ENCODE results near the gene HNRNPLL. TPM values are rescaled to one million over a fixed set of nuclear protein-coding genes. Genes with fewer than 3 reads are reported as not detected.

HNRNPLL gene
- total RNA-seq, 3 donors from 2014 or later (not counting 1 experiment from before 2014, with no cell fraction given), result 7.3 to 18.4 (median 8.8) TPM

DNA sequence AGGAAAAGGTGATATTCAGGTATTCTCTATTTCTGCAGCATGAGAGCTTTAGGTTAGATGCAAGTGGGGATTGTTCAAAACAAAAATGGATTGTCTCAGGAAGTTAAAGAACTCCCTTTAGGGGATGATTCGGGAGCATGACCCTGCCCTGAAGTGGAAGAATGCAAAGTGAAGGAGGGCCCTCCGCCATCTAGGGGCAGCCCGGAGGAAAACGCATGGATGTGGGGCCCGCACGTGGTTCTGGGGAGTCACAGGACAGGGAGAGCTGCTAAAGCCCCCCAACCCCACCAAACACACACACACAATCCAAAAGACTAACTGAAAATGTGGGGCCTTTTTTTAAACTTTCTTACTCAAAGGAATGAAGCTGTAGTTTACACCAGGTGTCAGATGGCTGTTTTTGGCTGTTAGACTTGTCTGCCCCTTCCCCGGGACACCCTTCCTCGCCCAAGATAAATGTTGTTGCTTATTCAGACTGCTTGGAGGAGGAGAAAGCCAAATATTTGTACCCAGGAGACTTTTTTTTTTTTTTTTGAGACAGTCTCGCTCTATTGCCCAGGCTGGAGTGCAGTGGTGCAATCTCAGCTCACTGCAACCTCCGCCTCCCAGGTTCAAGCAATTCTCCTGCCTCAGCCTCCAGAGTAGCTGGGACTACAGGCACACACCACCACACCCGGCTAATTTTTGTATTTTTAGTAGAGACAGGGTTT, 78.8 kb downstream of the HNRNPLL start:
- peaks cover 12% of the 10 kb centered on the region for H3K27me3 ChIP-seq (ENCODE audit: control insufficient read depth, insufficient read depth, low read length)
- intact Hi-C loops (cut with micrococcal nuclease), result no loop called here
- ATAC-seq, result no peak
- H3K27ac ChIP-seq (ENCODE audit: low read length), result no peak overlapping the region
- H3K27ac Mint-ChIP-seq, result no peak overlapping the region
- TF ChIP-seq, protein P1, sequence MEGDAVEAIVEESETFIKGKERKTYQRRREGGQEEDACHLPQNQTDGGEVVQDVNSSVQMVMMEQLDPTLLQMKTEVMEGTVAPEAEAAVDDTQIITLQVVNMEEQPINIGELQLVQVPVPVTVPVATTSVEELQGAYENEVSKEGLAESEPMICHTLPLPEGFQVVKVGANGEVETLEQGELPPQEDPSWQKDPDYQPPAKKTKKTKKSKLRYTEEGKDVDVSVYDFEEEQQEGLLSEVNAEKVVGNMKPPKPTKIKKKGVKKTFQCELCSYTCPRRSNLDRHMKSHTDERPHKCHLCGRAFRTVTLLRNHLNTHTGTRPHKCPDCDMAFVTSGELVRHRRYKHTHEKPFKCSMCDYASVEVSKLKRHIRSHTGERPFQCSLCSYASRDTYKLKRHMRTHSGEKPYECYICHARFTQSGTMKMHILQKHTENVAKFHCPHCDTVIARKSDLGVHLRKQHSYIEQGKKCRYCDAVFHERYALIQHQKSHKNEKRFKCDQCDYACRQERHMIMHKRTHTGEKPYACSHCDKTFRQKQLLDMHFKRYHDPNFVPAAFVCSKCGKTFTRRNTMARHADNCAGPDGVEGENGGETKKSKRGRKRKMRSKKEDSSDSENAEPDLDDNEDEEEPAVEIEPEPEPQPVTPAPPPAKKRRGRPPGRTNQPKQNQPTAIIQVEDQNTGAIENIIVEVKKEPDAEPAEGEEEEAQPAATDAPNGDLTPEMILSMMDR (IDR thresholded peaks at IDR 0.05), result no peak
- no peaks in the 10 kb centered on the region for H3K4me1 Mint-ChIP-seq
- DNase-seq, result no peak
- no peaks in the 10 kb centered on the region for H3K9me3 ChIP-seq (ENCODE audit: control insufficient read depth, insufficient read depth, low read length)
- no peaks in the 10 kb centered on the region for H3K9me3 Mint-ChIP-seq
- WGBS (ENCODE audit: insufficient coverage), result 81% methylated on average over 8 of the region's 11 CpGs
- peaks cover 19 to 42% of the 10 kb centered on the region in 2 donors for H3K27me3 Mint-ChIP-seq (ENCODE audit: low read depth in 2 of 2)
- no peaks in the 10 kb centered on the region for H3K36me3 Mint-ChIP-seq
- no peak overlapping the region for H3K4me3 ChIP-seq (ENCODE audit: low read length)
- H3K4me3 Mint-ChIP-seq, result no peak overlapping the region
- no peaks in the 10 kb centered on the region for H3K4me1 ChIP-seq (ENCODE audit: control insufficient read depth, insufficient read depth, low read length)
- H3K36me3 ChIP-seq (ENCODE audit: control insufficient read depth, insufficient read depth, low read length), result no peaks in the 10 kb centered on the region

DNA sequence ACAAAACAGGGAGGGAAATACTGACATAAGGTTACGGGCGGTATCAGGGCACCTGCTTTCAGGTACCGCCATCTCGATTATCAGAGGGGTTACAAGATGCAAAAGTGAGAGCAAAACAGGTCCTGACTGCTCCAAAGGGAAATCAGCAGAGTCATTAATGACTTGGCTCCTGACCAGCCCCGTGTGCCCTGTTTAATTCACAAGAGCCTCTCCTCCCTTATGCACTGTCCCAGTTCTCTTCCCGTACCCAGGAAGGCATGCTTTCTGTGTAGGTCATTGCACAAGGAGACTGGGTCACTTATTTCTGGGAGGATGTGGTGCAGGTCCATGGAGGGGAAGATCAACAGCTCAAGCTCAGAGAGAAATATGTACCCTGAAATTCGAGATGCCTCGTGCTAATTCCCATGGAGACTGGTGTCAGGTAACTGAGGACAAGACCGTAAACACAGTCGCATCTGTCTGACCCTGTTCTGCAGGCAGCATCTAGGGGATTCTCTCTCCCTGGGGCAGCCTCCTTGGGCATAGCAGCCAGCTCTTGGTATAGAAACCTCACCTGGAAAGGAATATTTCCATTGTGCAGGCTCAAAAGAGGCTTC, 79.9 kb downstream of the HNRNPLL start:
- H3K9me3 Mint-ChIP-seq, result no peaks in the 10 kb centered on the region
- peaks cover 6% of the 10 kb centered on the region for H3K27me3 ChIP-seq (ENCODE audit: control insufficient read depth, insufficient read depth, low read length)
- H3K27me3 Mint-ChIP-seq (ENCODE audit: low read depth in 2 of 2), result peaks cover 12 to 32% of the 10 kb centered on the region in 2 donors
- no peaks in the 10 kb centered on the region for H3K9me3 ChIP-seq (ENCODE audit: control insufficient read depth, insufficient read depth, low read length)
- WGBS (ENCODE audit: insufficient coverage), result 83% methylated on average over 9 of the region's 10 CpGs
- TF ChIP-seq, protein P1 (IDR thresholded peaks at IDR 0.05), result no peak
- no peaks in the 10 kb centered on the region for H3K4me1 ChIP-seq (ENCODE audit: control insufficient read depth, insufficient read depth, low read length)
- H3K4me1 Mint-ChIP-seq, result no peaks in the 10 kb centered on the region
- intact Hi-C loops (cut with micrococcal nuclease), result no loop called here
- H3K4me3 ChIP-seq (ENCODE audit: low read length), result no peak overlapping the region
- H3K4me3 Mint-ChIP-seq, result no peak overlapping the region
- H3K27ac ChIP-seq (ENCODE audit: low read length), result no peak overlapping the region
- ATAC-seq (no peak), DNase-seq (no peak)
- H3K36me3 Mint-ChIP-seq, result no peaks in the 10 kb centered on the region
- H3K36me3 ChIP-seq (ENCODE audit: control insufficient read depth, insufficient read depth, low read length), result no peaks in the 10 kb centered on the region
- no peak overlapping the region for H3K27ac Mint-ChIP-seq

DNA sequence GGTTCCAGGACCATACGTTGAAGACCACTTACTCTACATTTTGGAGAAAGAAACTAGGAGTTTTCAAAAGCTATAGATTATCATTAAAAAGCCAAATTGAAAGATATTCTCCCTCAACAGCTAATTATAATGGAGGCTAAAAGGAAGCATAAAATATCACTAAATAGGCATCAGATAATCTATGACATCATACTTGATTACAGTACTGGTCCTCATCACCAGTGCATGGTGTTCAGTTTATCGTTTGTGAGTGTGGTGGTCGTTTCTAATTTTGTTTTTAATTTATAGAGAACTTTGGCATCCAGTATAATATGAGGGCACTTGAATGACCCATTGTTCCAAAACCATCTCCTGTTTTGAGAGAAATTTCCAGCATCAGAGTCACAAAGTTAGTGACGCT, 80.9 kb downstream of the HNRNPLL start:
- H3K9me3 ChIP-seq (ENCODE audit: control insufficient read depth, insufficient read depth, low read length), result no peaks in the 10 kb centered on the region
- Mint-ChIP-seq H3K27ac (no peak overlapping the region), H3K27me3 (ENCODE audit: low read depth in 2 of 2) (peaks cover 9 to 24% of the 10 kb centered on the region in 2 donors), H3K4me3 (no peak overlapping the region), H3K9me3 (no peaks in the 10 kb centered on the region), H3K4me1 (no peaks in the 10 kb centered on the region), H3K36me3 (no peaks in the 10 kb centered on the region)
- DNase-seq (no peak), ATAC-seq (no peak)
- intact Hi-C loops (cut with micrococcal nuclease), result no loop called here
- no peak overlapping the region for H3K27ac ChIP-seq (ENCODE audit: low read length)
- no peaks in the 10 kb centered on the region for H3K27me3 ChIP-seq (ENCODE audit: control insufficient read depth, insufficient read depth, low read length)
- no peak overlapping the region for H3K4me3 ChIP-seq (ENCODE audit: low read length)
- no peaks in the 10 kb centered on the region for H3K36me3 ChIP-seq (ENCODE audit: control insufficient read depth, insufficient read depth, low read length)
- no peaks in the 10 kb centered on the region for H3K4me1 ChIP-seq (ENCODE audit: control insufficient read depth, insufficient read depth, low read length)
- TF ChIP-seq, protein P1 (IDR thresholded peaks at IDR 0.05), result no peak
- 96% methylated on average over 3 of the region's 4 CpGs for WGBS (ENCODE audit: insufficient coverage)
